HS-27A (cell line): ENCODE measurements around the gene DENND6A.
"Not testable (repeated sequence)": the region's sequence is repeated elsewhere in the genome, so short reads cannot be mapped to it uniquely, and the experiment has no call there.

Source experiments
- DNase-seq: peaks from one replicate; pipeline ENCODE4 v3.0.0-alpha.2; 2012; ENCODE audit warnings: low read depth, missing footprints

The DENND6A gene

DNA sequence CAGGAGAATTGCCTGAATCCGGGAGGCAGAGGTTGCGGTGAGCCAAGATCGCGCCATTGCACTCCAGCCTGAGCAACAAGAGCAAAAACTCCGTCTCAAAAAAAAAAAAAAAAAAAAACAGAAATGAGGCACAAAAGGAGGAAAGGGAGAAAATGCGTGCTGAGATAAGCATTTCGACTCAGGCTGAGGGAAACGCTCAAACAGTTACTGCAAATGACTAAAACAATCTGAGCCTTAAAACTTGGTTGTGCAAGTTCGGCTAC is 813 bp downstream of the DENND6A start:
- not testable (repeated sequence) for DNase-seq

DNA sequence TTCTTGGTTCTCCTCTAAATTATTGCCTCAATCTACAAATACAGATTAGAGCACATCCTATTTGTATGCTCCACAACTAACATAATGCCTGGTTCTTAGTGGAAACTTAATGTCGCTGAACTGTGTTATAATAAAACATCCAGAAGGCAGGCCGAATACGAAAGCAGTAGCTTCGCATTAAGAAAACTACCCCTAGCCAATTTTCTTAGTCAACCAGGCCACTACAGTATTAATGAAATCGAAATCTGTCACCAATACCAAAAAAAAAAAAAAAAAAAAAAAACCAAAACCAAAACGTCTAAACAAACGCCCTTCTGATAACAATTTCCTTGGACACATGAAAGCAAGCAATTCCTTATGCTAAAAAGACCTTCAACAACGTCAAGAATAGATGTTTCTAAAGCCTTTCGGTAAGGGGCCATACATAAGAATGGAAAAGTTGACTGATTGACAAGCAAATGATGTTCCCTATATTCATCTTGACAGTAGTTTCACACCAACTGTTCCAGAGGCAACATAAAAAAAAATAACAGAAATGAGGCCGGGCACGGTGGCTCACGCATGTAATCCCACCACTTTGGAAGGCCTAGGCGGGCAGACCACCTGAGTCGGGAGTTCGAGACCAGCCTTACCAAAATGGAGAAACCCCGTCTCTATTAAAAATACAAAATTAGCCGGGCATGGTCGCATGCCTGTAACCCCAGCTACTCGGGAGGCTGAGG is 1.3 kb downstream of the DENND6A start:
- no peak for DNase-seq

DNA sequence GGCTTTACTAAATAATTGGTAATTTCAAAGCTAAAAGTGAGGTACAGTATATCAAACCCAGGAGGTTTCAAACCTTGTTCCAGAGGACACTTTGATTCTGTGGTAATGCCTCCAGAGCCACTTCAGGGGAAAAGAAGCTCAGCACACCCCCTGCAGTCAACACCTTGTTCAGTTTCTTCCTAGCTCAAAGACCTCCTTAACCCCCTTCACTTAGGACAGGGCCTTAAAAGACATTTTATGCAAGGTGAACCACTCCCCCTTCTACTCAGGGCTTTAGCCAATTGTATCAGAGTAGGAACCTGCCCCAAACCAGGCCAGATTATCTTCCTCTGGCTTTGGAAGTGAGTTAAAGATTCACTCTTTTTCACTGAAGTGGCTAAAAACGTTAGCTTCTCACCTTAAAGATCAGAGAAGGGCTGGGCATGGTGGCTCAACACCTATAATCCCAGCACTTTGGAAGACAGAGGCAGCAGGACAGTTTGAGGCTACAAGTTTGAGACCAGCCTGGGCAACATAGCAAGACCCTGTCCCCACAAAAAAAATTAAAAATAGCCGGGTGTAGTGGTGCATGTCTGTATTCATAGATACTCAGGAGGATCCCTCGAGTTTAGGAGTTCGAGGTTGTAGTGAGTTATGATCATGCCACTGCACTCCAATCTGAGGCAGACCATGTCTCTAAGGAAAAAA is 3.4 kb downstream of the DENND6A start:
- no peak for DNase-seq

DNA sequence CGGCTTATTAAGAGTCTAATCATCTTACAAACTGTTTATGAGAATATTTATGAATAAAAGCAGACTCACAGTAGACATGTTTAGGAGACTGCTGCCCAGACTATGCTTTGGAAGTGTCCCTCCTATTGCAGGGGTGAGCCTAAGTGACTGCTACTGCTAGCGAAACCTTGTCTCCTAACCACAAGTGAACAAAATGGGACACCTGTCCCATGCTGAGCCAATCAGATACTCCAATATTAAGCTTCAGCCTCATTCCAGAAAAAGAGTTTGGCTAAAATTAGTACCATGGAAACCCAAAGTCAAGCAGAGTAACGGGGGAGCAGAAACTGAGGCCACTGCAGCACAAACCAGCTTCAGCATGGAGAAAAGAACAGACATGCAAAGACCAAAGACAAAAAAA is 4.6 kb downstream of the DENND6A start:
- DNase-seq: no peak

DNA sequence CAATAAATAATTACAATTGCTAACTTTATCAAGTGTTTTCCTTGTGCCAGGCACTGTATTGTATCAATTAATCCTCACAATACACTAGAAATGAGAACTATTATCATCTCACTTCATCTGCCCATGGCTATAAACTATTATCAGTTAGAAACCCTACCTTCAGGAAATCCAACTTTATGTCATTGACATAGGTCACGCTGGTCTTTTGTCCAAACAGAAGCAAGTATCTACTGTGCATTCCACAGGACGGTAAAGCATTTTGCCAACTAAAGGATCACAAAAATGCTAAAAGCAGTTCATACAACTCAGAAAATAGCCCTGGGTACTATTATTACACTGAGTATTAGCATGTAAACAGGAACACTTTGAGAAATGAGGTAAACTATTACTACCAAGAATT is 9.6 kb downstream of the DENND6A start:
- no peak for DNase-seq

DNA sequence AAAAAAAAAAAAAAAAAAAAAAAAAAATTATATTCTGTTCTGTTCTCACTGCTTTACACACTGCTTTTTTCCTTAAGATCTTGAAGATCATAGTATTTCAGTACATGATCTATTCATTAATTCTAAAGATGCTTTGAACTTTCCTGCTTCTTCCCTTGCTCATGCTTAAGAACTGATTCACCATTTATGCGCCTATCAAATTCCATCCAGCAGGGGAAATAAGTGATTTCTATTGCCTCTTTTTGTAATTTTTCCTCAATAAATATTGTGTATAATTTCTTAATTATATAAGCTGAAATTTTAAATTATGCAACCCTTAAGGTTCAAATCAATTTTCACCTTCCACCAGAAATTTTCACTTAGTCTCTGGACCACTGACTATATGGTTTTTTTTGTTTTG is 10.6 kb downstream of the DENND6A start:
- no peak for DNase-seq

DNA sequence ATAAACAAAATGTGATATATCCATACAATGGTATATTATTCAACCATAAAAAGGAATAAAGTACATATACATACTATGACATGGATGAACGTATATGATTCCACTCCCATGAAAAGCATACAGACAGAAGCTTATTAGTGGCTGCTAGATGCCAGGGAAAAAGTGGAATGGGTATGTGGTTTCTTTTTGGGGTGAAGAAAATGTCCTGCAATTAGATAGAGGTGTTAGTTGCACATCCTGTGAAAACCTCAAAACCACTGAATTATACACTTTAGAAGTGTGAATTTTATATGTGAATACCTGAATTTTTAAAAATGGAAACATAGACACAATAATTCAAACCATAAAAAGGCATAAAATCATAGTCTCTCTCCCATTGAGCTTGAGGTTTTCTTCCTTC is 11.2 kb downstream of the DENND6A start:
- no peak for DNase-seq

DNA sequence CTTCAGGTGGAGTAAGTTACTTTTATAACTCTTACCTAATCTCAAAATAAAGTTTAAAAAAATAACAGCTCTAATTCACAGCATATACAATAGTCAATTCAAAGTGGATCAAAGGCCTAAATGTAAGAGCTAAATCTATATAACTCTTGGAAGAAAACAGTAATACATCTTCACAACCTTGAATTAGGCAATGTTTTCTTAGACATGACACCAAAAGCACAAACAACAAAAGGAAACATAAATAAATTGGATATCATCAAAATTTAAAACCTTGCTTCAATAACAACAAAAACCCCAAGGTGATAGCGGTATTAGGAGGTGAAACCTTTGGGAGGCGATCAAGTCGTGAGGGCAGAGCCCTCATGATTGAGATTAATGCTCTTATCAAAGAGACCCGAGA is 12.8 kb downstream of the DENND6A start:
- DNase-seq: no peak

DNA sequence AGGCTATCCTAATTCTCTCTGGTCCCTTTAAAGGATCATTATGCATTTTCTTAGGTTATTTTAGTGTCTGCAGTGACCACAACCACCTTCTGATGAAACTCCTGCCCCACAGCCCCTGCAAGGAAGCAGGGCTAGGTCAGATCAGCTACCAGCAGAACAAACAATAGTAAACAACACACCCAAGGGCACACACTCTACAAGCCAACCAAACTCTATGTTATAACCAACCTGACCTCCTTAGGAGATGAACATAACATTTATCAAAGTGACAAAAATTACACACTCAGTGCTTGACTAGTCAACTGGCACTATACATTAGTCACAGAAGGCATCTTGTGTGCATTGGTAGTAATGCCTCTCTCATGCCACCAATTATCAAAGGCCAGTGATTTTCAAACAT is 17.3 kb downstream of the DENND6A start:
- DNase-seq: no peak

DNA sequence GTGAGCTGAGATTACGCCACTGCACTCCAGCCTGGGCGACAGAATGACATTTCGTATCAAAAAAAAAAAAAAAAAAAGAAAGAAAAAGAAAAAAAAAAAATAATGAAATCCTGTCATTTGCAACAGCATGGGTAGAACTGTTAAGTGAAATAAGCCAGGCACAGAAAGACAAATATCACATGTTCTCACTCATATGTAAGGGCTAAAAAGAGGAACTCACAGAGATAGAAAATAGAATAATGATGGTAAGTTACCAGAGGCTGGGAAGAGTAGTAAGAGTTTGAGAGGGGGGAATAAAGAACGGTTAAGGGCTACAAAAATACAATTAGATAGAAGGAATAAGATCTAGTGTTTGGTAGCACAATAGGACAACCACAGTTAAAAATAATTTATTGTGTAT is 19.7 kb downstream of the DENND6A start:
- DNase-seq: no peak

DNA sequence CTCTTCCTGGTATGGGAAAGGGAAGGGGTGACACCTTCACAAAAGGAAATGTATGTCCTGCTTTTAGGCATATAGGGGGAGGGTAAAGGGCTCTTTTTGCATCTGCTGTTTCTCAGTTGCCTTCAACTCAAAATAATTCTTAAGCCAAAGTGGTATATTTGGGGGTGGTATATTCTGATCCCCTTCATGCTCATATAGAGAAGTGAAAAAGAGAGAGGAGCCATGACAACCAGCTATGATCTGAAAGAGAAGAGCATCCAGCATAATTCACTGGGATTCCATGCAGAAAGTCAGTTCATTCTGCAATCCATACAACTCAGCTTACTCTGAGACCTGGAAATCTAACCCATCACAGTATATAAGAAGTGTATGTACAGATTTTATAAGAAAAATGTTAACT is 22.3 kb downstream of the DENND6A start:
- no peak for DNase-seq

DNA sequence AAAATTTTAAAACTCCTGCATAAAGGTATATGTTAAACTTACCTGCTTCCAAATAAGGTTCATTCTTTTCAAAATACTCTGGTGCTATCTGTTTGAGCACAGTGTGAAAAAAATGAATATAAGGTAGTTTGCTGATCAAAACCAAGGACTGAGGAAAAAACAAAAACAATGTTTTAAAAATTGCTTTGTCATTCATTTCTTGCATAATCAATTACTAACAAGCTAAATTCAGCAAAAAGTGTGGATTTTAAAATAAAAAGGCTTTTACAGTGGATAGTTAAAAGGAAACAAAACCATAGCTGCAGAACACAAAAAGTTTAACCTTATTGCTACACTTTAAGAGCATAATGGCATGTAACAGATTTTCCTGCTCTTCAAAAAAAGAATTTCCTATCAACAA is 31.5 kb downstream of the DENND6A start:
- DNase-seq: no peak

DNA sequence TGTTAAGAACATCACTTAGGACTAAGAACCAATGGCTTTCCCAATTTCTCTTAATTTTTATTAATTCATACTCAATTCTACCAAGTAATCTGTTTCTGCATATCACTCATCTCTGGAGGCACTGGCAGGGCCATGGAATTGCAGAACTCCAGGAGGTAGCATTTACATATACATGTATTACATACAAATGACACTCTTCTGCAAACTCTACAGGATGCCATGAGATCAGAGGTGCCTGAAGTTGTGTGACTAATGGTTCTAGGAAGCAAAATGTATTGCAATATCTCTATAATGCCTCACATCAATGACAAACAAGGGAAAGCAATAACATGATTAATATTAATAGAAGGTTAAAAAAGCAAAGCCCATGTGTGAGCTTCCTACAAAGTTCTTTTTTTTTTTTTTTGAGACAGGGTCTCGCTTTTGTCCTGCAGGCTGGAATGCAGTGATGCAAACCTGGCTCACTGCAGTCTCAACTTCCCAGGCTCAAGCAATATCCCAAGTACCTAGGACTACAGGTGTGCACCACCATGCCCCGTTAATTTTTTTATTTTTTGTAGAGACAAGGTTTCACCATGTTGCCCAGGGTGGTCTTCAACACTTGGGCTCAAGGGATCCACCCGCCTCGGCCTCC is 33.0 kb downstream of the DENND6A start:
- DNase-seq: no peak

DNA sequence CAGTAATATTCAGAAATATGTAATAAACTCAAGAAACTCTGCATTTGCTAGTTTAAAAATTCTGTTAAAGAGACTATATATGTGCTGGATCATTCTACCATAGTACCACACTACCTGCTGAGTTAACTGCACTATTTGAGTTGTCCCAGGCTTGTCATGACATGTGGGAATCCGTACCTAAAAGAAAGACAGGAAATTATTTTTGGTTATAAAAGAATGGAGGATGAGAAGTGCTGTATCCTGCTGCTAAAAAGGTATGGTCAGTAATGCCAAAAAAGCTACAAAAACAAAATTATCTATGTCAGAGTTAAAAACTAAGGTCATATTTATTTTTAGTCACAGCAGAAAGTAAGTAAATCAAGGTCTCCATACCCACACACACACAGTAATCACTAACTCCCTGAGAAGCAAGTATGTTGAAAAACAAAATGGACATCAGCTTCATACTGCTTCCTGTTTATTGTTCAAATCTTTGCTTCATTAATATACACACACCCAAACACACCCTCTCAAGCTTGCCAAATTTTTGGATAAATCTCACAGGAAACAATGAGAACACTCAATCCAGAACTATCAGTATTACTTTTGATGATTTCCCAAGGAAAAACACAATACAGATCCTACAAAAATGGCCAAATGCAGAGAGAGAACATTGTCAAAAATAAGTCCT is 33.7 kb downstream of the DENND6A start:
- no peak for DNase-seq

DNA sequence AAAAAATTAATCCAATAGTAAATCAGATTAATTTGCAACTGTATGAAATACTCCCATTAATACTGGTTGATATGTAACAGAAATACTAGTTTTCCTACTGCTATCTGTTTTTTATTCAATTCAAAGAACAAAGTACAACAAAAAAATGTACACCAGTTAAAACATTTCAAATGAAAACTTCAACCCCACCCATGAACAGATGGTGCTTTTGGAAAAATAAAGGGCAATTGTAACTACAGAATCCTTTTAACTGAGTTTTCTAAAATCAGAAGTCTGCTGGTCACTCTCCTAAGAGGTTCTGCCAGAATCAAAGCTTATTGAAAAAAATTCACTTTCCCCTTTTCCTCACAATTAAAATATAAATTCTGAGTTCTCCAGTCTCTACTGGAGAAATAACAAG is 34.3 kb downstream of the DENND6A start:
- no peak for DNase-seq

DNA sequence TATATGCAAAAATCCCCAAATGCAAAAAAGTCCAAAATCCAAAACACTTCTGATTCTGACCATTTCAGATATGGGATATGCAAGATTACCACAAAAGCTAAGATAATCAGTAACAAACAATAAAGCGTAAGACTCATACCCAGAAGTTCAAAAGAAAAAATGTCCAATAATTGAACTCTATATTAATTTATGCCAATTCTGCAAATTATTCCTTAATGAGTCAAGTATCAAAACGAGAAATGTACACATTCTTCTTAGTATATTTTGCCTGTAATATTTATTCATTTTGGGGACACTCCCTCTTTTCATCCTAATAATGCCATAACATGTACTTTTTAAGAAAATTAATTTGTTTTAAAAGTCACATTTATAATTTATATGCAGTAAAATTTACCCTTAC is 37.1 kb downstream of the DENND6A start:
- no peak for DNase-seq

DNA sequence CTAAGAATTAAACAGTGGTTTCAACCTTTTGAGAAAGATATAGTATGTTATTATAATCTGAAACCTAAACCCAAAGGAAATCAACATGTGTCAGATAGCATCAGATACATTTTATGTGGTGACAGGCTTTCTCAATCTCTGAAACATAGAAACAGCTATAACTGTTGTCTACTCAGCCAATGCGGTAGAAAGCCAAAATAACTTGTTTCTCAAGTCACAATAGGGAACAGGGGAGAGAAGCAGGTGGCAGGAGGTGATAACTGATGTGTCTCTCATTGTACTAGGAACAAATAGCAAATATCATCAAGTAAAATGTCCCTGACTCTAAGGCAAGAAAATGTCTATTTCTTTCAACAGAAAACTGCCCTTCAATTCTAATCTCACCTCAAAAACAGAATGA is 38.6 kb downstream of the DENND6A start:
- no peak for DNase-seq

DNA sequence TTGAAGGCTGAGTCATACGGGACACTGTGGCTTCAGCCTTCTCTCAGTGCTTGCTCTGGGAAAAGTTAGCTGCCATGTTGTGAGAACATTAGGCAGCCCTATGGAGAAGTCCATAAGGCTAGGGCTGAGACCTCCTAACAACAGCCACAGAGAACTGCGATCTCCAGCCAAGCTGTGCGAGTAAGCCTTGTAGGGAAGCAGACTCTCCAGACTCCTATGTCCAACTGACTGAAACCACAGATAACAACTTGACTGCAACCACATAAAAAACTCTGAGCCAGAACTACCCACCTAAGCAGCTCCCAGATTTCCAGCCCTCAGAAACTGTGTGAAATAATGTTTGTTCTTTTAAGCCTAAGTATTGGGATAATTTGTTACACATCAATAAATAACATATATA is 40.7 kb downstream of the DENND6A start:
- DNase-seq: no peak

DNA sequence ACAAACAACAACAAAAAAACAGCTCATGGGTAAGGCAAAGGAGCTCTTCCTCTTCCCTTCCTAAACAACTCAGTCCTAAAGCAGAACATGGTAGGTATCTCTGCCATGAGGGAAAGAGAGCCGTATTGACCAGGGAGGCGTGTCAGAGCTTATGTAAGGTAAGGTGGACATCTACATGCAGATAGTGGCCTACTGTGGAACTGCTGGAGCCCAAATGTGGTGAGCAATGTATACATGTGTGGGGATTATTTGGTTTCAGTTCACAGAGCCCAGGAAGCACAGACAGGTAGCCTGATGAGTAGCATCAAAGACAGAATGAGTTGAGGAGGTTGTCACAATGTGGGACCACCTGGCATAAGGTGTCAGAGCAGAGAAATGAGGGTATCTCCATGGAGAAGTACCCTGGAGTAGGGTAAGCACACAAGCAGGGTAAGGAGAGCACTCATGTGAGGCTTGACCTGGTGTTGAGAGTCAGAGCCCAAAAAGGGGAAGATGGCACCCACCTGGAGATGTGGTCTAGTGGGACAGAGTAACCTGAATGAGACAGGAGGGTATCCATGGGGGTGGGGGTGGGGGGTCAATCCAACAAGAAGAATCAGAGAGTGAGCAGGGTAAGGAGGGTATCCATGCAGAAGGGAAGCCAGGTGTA is 45.5 kb downstream of the DENND6A start:
- DNase-seq: no peak

DNA sequence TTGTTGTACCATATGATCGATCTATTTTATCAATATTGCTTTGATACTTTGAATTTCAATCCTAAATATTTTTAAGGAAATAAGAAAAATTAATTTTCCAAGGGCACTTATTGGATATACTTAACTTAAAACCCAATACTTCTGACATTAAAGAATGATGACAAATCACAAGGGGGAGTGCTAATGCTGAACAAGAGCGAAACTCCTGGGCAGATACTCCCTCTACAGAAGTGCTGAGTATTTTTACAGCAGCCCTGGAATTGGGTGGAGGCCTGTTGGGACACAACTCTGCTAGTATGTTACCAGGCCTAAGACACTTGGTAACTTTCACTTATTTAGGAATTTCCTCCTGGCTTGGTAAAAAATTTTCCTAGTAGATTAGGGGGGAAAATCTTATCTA is 46.2 kb downstream of the DENND6A start:
- DNase-seq: no peak

DNA sequence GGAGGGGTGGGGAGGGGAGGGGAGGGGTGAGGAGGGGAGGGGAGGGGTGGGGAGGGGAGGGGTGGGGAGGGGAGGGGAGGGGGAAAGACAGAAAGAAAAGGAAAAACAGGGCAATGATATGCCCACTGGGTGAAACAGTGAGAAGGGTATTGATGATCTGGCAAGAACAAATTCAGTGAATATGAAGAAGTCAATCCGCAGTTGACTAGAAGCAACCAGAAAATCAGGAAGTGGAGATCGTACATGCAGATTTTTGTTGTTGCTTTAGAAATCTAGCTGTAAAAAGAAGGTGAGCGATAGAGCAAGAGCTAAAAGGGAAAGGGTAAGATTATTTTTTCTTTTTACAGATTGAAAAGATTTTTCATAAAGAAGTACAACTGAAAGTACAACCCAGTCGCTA is 48.1 kb downstream of the DENND6A start:
- no peak for DNase-seq

DNA sequence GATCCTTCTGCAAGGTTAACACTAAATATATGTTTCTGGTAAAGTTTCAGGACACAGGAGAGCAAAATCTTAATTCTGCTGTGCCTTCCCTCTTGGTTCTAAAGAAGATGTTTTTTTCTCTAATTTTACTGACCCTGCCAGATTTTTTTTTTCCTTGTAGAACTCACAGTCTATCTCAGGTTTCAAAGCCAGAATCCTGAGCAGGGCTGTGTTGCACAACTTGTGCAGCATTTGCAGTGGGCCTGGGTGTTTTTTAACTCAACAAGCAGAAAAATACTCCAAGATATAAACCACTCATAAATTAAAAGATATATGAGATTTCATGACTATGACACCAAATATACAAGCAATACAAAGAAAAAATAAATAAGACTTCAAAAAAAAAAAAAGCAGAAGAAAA is 55.5 kb downstream of the DENND6A start:
- no peak for DNase-seq

DNA sequence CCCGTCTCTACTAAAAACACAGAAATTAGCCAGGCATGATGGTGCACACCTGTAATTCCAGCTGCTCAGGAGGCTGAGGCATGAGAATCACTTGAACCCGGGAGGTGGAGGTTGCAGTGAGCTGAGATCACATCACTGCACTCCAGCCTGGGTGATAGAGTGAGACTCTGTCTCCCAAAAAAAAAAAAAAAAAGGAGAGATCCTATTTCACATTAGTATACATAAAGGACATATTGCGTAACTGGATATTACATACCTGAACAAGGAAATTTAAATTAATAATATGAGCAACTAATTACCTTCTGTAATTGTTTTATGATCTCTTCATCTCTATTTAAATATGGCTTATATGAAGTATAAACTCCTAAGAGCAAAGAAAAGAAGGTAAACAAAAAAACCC is 58.6 kb downstream of the DENND6A start:
- not testable (repeated sequence) for DNase-seq
